Measurements from ENCODE around the gene GIMAP2.

Gene GIMAP2

GRCh38 chr7:150731916-150732315 lies 46.4 kb downstream of the GIMAP2 start:
- in situ Hi-C loops (cut with HindIII; ENCODE audit: low sequenced_read_pairs), result no loop called here

DNA sequence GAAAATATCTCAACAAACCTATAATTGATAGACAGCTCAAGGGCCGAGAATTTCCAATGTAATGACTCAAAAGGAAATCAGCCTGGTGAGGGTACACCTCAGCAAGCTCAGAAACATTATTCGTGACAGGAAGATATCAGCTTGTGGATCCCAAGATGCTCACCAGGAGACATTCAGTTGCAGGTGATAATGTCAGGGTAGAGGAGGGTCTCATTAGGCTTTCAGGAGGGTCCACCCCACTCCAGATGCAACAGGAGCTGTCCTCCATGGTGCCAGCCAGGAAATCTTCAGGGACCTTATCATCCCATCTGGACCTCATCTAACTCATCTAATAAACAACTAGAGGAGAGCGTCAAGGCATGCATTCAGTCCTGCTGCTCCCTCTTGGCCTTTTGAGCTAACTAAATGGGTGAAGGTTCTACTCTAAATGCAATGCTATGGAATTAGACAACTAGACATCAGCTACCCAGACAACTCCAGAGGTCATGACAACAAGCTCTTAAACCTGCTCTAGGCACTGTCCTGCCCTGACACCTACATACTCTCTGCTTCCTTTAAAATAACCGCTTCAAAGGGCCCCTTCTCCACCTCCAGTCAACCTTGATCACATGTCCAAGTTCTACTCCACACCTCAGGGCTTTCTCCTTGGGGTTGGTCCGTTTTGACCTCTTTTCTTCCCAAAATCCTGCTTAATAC lies 47.4 kb downstream of the GIMAP2 start:
- in situ Hi-C loops (cut with HindIII; ENCODE audit: low sequenced_read_pairs), result no loop called here

DNA sequence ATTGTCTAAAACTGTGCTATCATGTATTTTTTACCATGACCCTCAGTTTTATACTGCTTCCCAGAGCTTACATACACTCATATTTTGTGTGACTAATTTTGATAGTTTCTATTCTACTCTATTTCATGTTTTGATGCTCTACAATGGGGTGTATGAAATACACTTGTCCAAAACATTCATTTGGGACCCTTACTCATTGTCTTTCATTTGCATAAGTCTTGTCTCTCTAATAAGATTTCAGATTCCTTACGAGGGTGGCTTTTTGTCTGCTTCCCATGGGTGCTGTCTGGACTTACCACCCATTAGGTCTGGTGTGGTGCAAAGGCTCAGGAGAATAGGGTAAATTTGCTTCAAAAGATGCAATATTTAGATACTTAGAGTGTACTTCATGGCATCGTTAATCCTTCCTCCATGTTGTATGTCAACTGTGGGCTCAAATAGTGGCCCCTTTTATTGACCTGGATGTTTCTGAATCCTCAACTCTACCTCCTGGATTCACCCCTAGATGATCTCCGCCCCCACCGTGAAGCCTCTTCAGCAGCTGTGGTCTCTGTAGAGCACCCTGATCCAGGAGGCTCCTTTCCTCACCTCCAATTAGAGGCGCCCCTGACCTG lies 48.1 kb downstream of the GIMAP2 start:
- in situ Hi-C loops (cut with HindIII; ENCODE audit: low sequenced_read_pairs), result no loop called here

GRCh38 chr7:150734254-150734653 lies 48.7 kb downstream of the GIMAP2 start:
- in situ Hi-C loops (cut with HindIII; ENCODE audit: low sequenced_read_pairs), result no loop called here

DNA sequence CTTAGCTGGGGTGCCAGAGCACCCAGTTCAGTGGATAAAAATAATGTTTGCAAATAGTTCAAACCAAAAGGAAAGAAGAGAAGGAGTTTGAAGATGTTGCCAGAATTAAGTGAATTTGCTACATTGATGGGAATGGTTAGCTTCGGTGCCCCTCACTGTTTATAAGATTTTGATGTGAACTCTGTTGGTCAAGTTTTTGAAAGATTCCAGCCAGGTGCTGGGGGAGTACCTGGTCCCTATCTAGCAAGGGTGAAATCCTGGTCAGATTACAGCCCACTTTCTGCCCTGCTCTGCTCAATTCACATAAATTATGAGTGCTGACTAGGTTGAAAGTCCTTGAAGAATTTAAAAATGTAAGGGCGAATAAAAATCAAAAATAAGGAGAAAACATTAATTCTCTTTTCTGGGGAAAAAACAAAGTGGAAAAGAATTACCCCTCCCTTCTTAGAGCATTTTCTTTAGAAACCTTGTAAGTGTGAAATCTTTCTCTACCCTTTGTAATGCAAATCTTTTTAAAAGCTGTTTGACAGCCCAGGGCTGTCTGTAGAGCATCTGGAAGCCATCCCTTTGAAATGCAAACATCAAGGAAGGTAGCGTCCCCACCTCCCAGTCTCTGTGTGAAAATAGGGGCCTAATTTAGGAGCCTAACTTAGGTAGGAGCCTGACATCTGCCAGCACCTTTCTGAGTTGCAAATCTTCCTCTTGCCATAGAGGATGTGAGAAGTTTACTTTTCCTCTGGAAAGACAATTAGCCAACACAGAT lies 50.3 kb downstream of the GIMAP2 start:
- in situ Hi-C loops (cut with HindIII; ENCODE audit: low sequenced_read_pairs), result no loop called here

DNA sequence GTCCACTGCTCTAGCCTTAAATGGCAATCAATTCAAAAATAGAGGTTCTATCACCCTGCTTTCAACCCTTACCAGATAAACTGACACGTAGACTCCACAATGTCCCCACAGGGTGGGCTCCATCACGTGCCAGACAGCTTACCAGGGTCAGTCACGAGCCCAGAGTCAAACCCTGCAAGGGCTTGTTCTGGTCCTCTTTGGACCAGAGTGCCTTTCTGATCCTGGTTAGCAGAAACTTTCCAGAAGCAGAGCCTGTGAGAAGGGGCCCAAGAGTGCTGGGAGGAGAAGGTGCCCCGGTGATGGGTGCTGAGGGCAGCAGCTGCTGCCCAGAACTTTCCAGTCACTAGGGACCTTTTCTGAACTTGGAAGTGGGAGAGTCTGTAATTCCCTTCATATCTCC lies 51.4 kb downstream of the GIMAP2 start:
- in situ Hi-C loops (cut with HindIII; ENCODE audit: low sequenced_read_pairs), result no loop called here

DNA sequence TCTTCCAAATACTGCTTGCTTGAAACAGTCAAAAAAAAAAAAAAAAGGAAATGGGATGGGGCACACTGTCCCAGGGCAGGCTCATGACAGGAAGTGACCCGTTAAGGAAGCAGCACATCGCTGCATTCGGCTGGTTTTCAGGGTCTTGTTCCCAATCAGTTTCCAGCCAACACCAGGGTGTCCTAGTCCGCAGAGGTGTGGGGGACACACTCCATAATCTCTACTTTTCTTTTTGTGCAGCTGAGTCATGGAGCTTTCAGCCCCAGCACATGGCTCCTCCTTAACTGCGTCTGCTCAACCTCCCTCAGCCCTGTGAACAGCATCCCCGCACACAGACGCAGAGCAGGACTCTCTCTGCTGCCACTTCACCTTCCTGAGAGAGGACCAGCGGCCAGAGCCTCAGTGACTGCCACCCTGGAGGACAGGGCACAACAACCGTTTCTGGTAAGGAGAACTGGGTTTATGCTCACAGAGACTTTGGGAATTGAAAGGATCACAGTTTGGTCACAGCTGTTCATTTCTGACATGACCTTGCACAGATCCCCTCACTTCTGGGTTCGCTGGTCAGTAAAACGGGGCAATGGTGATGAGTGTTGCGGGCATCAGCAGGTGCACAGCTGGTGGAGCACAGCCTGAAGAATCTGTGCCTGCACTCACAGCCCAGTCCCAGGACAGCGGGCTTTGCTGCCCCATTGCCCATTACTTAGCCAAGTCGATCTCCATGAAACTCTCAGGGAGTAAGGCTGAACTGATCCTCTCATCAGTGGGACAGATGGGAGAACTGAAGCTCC lies 52.0 kb downstream of the GIMAP2 start, which contains the start of gene GIMAP5:
Gene GIMAP5, plus strand, starts transcription at position 154 of the 791 bp plus-strand sequence. CDS start 3,467 bp downstream, outside the sequence.
- in situ Hi-C loops (cut with HindIII; ENCODE audit: low sequenced_read_pairs), result no loop called here

- in situ Hi-C loops (cut with HindIII; ENCODE audit: low sequenced_read_pairs), result no loop called here
Observed at GRCh38 chr7:150738092-150738491, 52.6 kb downstream of the GIMAP2 start.

GRCh38 chr7:150738591-150739001 lies 53.1 kb downstream of the GIMAP2 start:
- in situ Hi-C loops (cut with HindIII; ENCODE audit: low sequenced_read_pairs), result no loop called here

DNA sequence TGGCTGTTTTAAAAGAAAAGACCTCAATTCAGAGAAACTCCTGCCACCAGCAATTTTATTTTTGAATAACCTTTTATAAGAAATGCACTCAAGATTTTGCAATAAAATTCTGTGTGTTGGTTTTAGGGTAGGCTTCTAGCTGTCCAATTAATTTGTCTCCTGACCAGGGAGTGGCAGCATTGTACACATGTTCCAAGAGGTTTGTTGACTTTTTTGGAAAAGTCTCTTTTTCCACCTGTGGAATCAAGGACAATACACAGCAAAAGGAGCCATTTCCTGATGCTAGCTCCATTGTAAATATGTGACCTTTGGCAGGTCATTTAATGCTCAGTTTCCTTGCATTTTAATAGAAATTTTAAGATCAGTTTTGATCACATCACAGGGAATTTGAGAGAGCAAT lies 53.5 kb downstream of the GIMAP2 start:
- in situ Hi-C loops (cut with HindIII; ENCODE audit: low sequenced_read_pairs), result no loop called here

GRCh38 chr7:150740053-150740452 lies 54.5 kb downstream of the GIMAP2 start:
- in situ Hi-C loops (cut with HindIII; ENCODE audit: low sequenced_read_pairs), result no loop called here

GRCh38 chr7:150742286-150742968 lies 56.9 kb downstream of the GIMAP2 start:
- in situ Hi-C loops (cut with HindIII; ENCODE audit: low sequenced_read_pairs), result no loop called here

Measured in endothelial cell of hepatic sinusoid (primary cell).